Posterior vena cava (tissue), 2 donors: ENCODE data around the gene CCDC47. TPM values are rescaled to one million over a fixed set of nuclear protein-coding genes. Genes with fewer than 3 reads are reported as not detected.
A peak's percentile ranks its signal among the peaks of the same experiment; 100 is the strongest.

Experiments used
- DNase-seq: peaks from one replicate; pipeline ENCODE4 v3.0.0-alpha.2; 2020; ENCODE audit warnings: low spot score
- intact Hi-C, 2 donors: fragments of 100-400 bp; cut with DNase I; formaldehyde crosslinking; loops; one replicate each; pipeline versions ENCODE4 v1.14.1 to v1.14.2; 2022 to 2023
- total RNA-seq, 2 donors: library from RNA; stranded (reverse); fragmentation: NEBNext Ultra II Directional; extraction: Animal tissue kit (Norgen Biotek cat#: 25700); gene quantifications; one replicate each; pipeline ENCODE4 v1.2.1, GENCODE V29; 2021
- donor health status: DM: yes; HTN: yes; CAD: no.
- donor health status: DM: yes; HTN: yes; CAD: no.

The CCDC47 gene
- total RNA-seq, 2 donors from 2014 or later = 52.5 to 58.5 TPM

- intact Hi-C loops = no loop called here
- DNase-seq = no peak
These were observed 13.7 kb upstream of the CCDC47 start for GRCh38 chr17:63786971-63787711.

- no peak for DNase-seq
- intact Hi-C loops = no loop called here
These were observed 12.7 kb upstream of the CCDC47 start for GRCh38 chr17:63786117-63786516.

- no peak for DNase-seq
- intact Hi-C loops = no loop called here
These were observed 12.2 kb upstream of the CCDC47 start for GRCh38 chr17:63785556-63785955.

GRCh38 chr17:63783522-63783921 is 10.1 kb upstream of the CCDC47 start:
- intact Hi-C loops = no loop called here
- DNase-seq = no peak

- intact Hi-C loops = no loop called here
These were observed 7.5 kb upstream of the CCDC47 start for GRCh38 chr17:63780928-63781327.

GRCh38 chr17:63780507-63780906 is 7.1 kb upstream of the CCDC47 start:
- DNase-seq = no peak
- intact Hi-C loops = no loop called here

More at GRCh38 chr17:63780928-63781327, 7.5 kb upstream of the CCDC47 start:
- no peak for DNase-seq

GRCh38 chr17:63775420-63775819 is 2.0 kb upstream of the CCDC47 start:
- intact Hi-C loops = loop anchor here in 1 of 2 donors (10.0 kb wide), 1 partner anchor 59 kb away; no protein-coding TSS in a partner anchor

GRCh38 chr17:63774969-63775265 is 1.5 kb upstream of the CCDC47 start:
- DNase-seq = no peak
- intact Hi-C loops = loop anchor here in 1 of 2 donors (10.0 kb wide), 1 partner anchor 60 kb away; no protein-coding TSS in a partner anchor

More at GRCh38 chr17:63775420-63775819, 2.0 kb upstream of the CCDC47 start:
- no peak for DNase-seq

GRCh38 chr17:63774141-63774968 is 958 bp upstream of the CCDC47 start, which contains the start of gene DDX42:
TSS of gene DDX42 (plus strand) at chr17:63774170. CDS start at chr17:63787050, 12,880 bp downstream.
- intact Hi-C loops = loop anchor here in 1 of 2 donors (10.0 kb wide), 1 partner anchor 60 kb away; no protein-coding TSS in a partner anchor
- DNase-seq = peak; percentile 97

- DNase-seq = no peak
- intact Hi-C loops = loop anchor here in 1 of 2 donors (10.0 kb wide), 1 partner anchor 62 kb away; no protein-coding TSS in a partner anchor
These were observed 561 bp downstream of the CCDC47 start for GRCh38 chr17:63772801-63773271.

GRCh38 chr17:63768433-63768832 is 5.0 kb downstream of the CCDC47 start:
- intact Hi-C loops = loop anchor here in 1 of 2 donors (10.0 kb wide), 1 partner anchor 64 kb away; the partner anchor contains the start of gene LIMD2
- no peak for DNase-seq

- intact Hi-C loops = loop anchor here in 1 of 2 donors (10.0 kb wide), 1 partner anchor 62 kb away; the partner anchor contains the start of gene LIMD2
- no peak for DNase-seq
These were observed 6.6 kb downstream of the CCDC47 start for GRCh38 chr17:63766754-63767153.

- no peak for DNase-seq
- intact Hi-C loops = loop anchor here in 1 of 2 donors (10.0 kb wide), 1 partner anchor 60 kb away; the partner anchor contains the start of gene LIMD2
These were observed 8.7 kb downstream of the CCDC47 start for GRCh38 chr17:63764716-63765115.

- no peak for DNase-seq
- intact Hi-C loops = loop anchor here in 1 of 2 donors (10.0 kb wide), 1 partner anchor 58 kb away; the partner anchor contains the start of gene LIMD2
These were observed 11.0 kb downstream of the CCDC47 start for GRCh38 chr17:63762161-63763078.

- no peak for DNase-seq
- intact Hi-C loops = loop anchor here in 1 of 2 donors (10.0 kb wide), 1 partner anchor 56 kb away; the partner anchor contains the start of gene LIMD2
These were observed 12.4 kb downstream of the CCDC47 start for GRCh38 chr17:63760771-63761539.

- DNase-seq = no peak
- intact Hi-C loops = no loop called here
These were observed 15.0 kb downstream of the CCDC47 start for GRCh38 chr17:63758428-63758827.

GRCh38 chr17:63754046-63754445 is 19.4 kb downstream of the CCDC47 start:
- intact Hi-C loops = no loop called here
- no peak for DNase-seq

- intact Hi-C loops = no loop called here
These were observed 20.2 kb downstream of the CCDC47 start for GRCh38 chr17:63753215-63753614.

More at GRCh38 chr17:63753215-63753614, 20.2 kb downstream of the CCDC47 start:
- DNase-seq = no peak
